D341Med (cell line): ENCODE results near the gene OR5AU1.
"Not testable (repeated sequence)": the region's sequence is repeated elsewhere in the genome, so short reads cannot be mapped to it uniquely, and the experiment has no call there.

ENCODE experiments used
- DNase-seq: peaks from one replicate; pipeline ENCODE4 v3.0.0; 2012; ENCODE audit warnings: low spot score

The OR5AU1 gene

DNA sequence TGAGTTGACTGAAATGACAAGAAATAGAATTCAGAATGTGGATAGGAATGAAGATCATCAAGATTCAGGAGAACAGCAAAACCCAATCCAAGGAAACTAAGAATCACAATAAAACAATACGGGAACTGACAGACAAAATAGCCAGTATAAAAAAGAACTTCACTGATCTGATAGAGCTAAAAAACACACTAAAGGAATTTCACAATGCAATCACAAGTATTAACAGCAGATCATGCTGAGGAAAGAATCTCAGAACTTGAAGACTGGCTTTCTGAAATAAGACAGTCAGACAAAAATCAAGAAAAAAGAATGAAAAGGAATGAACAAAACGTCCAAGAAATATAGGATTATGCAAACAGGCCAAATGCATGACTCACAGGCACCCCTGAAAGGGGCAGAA, 15.3 kb upstream of the OR5AU1 start:
- DNase-seq = no peak

DNA sequence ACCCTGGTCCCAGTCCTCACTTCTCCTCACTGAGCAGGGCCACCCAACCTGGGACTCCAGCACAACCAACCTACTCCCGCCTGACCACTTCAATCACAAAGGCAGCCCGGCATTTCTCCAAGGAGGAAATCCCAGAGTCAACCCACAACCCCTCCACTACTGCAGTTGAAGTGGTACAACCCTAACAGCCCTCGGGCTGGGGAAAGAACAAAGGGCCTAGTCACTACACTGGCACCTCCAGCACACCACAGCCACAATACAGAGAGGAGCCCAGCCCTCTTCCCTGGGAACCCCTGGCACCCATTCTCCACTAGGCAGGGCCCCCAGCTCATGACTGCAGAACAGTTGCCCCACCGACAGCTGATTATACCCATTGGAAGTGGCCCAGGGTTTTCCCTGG, 13.7 kb upstream of the OR5AU1 start:
- no peak for DNase-seq

GRCh38 chr14:21168055-21168454, 12.2 kb upstream of the OR5AU1 start:
- no peak for DNase-seq

DNA sequence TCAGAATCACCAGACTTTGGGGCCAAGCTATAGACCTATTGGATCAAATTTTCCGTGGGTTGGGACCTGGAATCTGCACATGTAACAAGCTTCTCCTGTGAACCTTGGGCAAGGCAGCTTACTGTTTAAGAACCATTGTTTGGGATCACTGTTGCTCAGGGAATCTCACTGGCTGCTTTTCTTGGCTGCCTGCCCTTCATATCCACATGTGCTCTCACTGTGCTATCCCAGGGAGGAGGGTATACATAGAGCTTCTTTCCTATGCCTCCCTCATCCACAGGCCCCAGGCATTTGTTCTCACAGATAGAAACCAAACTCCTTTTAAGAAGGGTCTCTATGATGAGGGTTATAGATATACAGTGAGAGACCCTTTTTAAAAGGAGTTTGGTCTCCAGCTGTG, 9.8 kb upstream of the OR5AU1 start:
- not testable (repeated sequence) for DNase-seq

DNA sequence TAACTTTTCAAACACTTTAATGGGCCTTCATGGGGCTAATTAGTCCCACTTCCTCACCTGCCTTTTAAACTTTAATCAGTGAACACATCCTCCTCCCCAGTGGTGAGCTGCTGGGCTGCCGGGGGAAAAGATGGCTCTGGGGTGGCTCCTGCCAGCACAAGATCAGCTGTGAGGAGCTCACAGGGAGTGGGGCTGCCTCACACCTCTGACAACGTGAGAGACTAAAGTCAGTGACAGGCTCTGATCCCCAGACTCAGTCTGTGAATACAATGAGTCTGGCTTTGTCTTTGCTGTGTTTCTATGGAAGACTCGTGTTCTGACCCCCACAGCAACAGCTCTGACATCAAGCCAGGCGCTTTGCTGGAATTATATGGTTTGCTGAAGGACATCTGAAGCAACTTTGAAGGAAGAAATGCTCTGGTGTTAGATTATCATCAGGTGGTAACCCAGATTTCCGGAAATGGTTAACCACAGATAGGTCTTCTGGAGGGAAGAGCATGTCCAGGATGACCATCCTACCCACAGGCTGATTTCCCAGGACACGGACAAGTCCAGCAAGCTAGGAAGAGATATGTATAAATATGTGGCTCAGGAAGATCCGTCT, 9.2 kb upstream of the OR5AU1 start:
- DNase-seq = not testable (repeated sequence)

DNA sequence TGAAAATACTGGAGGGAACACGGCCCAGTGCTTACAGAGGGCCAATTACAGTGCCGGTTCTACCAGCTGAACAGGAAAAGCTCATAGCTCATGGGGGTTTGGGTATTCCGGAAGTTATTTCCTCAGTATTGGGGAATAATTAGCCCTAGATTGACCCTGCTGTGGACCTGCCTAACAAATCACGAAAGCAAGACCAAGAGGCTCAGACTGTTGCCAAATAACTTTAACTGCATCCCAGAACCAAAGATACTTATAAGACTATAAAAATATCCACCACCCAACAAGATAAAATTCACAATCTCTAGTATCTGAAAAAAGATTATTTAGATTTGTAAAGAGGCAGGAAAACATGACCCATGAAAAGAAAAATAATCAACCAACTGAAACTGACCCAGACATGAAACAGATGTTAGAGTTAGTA, 8.0 kb upstream of the OR5AU1 start:
- no peak for DNase-seq

GRCh38 chr14:21162081-21162480, 6.2 kb upstream of the OR5AU1 start:
- DNase-seq = no peak

- no peak for DNase-seq
These were observed 4.3 kb upstream of the OR5AU1 start for GRCh38 chr14:21160061-21160610.

DNA sequence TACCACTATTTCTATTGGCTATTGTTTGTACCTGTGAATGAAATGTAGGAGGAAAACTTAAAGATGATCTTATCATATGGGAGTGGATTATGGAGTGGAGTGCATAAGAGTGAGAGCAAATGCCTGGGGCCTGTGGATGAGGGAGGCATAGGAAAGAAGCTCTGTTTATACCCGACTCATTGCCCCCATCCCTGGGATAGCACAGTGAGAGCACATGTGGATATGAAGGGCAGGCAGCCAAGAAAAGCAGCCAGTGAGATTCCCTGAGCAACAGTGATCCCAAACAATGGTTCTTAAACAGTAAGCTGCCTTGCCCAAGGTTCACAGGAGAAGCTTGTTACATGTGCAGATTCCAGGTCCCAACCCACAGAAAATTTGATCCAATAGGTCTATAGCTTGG, 2.3 kb upstream of the OR5AU1 start:
- not testable (repeated sequence) for DNase-seq

- no peak for DNase-seq
These were observed 6.1 kb downstream of the OR5AU1 start for GRCh38 chr14:21149641-21150367.

DNA sequence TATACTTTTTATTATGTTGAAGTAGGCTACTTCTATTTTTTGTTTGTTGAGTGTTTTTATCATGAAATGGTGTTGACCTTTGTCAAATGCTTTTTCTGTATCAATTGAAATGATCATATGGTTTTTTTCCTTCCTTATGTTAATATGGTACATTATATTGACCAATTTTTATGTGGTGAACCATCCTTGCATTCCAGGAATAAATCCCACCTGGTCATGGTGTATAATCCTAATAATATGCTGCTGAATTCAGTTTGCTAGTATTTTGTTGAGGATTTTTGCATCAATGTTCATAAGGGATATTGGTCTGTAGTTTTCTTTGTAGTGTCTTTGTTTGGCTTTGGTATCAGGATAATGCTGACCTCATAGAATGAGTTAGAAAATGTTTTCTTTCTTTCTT, 10.4 kb downstream of the OR5AU1 start:
- DNase-seq = no peak

DNA sequence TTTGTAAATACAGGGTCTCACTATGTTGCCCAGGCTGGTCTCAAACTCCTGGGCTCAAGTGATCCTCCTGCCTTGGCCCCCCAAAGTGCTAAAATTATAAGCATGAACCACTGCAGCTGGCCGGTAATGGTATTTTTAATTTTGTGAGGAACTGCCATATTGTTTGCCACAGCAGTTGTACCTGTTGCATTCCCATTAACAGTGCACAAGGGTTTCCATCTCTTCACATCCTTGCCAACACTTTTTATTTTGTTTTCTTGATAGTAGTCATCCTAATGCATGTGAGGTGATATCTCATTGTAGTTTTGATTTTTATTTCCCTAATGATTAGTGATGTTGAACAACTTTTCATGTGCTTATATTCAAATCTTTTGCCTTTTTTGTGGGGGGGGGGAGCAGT, 13.5 kb downstream of the OR5AU1 start:
- no peak for DNase-seq

- peak; percentile 42 for DNase-seq
These were observed 19.8 kb downstream of the OR5AU1 start for GRCh38 chr14:21136024-21136423.

- DNase-seq = no peak
These were observed 22.0 kb downstream of the OR5AU1 start for GRCh38 chr14:21133901-21134300.

DNA sequence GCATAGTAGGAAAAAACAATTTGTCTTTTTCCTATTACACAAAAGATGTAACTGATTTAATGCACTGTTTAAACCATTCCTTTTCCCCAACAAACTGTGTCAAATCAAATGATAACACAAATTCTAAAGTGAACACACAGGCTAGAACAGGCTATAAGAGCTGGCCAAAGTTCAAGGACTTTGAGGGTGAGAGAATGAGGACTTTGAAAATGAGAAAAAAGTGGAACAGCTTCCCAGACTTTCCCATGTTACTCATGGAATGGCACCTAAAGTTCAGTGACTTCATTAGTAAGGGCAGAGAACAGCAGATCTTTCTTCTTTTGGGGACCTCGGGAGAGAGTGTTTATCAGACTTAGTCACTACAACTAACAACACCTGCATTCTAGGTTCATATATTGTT, 32.4 kb downstream of the OR5AU1 start:
- DNase-seq = no peak

- DNase-seq = no peak
These were observed 34.7 kb downstream of the OR5AU1 start for GRCh38 chr14:21121122-21121521.

DNA sequence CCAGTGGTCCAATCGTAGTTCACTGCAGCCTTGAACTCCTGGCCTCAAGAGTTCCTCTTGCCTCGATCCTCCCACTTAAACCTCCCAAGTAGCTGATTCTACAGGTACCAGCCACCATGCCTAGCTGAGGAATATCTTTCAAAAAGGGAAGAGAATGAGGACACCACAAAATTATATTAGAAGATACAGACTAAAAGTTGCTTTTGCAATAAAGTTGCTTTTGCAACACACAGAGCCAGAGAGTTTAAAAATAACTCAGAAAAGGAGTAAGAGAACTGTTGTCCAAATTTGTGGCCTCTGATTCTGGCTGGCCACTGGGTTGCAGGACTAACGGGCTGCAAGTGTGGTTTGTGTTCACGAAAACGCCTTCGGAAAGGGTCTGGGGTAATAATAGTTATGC, 35.2 kb downstream of the OR5AU1 start:
- DNase-seq = no peak

GRCh38 chr14:21118933-21119332, 36.9 kb downstream of the OR5AU1 start:
- DNase-seq = no peak

GRCh38 chr14:21113369-21113768, 42.5 kb downstream of the OR5AU1 start:
- DNase-seq = no peak

DNA sequence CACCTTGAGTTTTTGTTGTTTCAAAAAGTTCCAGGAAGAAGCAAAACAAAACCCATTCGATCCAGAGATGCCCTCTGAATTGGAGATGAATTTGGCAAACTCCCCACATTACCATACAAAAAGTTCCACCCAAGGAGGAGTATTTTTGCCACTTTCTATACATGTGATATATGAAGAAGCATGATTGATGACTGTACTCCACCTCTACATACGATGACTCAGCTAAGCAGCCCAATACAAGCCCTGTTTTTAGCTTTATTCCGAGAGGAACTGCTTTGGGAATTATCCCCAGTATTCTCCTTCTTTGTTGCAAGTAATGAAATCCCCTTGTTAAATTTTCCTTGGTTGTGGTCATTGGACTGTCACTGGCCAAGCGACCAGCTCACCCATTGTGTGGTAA, 43.6 kb downstream of the OR5AU1 start:
- no peak for DNase-seq

DNA sequence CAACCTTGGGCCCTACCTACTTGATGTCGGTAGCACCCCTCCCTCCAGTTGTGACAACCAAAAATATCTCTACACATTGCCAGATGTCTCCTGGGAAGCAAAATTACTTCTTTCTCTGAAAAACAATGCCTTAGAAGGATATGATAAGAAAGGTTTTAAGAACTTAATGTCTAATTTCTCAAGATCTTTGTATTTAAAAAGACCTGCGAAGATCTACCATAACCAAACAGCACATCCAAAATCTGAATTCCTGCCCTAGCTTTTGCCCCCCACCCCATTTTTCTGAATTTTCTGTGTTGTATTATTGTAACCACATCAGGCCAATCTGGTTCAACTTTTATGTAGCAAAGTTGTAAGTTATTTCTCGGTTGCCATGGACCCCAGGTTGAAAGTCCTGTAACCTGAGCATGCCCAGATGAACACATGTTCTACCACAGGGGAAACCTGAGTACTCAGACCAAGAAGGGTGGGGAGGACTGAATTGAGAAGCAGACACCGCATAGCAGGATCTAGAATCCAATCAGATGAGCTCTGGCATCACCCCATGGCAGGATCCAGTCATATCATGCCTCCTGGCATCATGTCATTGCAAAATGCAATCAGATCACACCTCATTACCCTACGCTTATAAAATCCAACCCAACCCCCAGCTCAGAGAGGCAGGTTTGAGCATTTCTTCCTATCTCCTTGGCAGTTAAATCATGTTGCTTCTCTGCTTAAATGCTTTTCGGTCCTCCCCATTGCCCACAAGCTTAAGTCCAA, 46.3 kb downstream of the OR5AU1 start:
- no peak for DNase-seq

DNA sequence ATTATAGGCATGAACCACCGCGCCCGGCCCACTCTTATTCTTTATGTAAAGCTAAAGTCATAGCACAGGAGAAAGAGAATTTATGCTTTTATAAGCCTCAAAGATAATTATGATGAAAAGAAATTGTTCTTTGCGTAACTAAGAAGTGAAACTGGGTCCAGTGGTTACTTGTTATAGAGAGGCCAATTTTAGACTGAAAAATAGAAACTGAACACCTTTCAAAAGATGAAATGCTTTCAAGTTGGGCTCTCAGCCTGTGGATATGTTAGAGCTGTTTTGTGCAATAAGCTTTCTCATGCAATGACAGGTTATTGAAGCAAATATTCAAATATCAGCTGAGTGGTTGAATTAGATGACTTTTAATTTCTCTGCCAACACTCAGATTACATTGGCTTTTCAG, 47.1 kb downstream of the OR5AU1 start:
- DNase-seq = no peak

DNA sequence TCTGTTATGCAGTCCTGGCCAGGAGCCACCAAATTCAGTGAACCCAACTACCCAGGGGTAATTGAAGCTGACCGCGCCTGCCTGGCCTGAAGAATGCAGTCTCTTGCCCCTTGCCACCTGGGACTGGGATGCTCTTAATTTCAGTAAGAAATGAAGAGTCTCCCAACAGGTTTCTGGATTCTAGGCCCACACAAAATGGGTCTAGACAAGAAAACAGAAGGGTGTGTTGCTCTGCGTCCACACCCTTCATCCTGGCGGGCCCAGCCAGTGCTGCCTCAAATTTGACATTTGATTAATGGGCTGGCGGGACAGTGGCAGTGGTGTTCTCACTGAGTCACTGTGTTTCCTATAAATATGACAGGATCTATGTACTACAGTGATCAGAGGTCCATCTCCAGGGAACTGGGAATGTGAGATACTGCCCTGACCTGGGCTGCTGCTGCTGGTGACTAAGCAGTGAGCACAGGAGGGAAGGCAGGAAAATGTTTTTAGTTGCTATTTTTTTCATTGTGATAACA, 48.5 kb downstream of the OR5AU1 start:
- no peak for DNase-seq
